ELR (cell line): ENCODE results near the gene LBX2.

ENCODE experiments used
- DNase-seq: peaks from one replicate; pipeline ENCODE4 v3.0.0-alpha.2; 2015; ENCODE audit warnings: low read depth

The LBX2 gene

DNA sequence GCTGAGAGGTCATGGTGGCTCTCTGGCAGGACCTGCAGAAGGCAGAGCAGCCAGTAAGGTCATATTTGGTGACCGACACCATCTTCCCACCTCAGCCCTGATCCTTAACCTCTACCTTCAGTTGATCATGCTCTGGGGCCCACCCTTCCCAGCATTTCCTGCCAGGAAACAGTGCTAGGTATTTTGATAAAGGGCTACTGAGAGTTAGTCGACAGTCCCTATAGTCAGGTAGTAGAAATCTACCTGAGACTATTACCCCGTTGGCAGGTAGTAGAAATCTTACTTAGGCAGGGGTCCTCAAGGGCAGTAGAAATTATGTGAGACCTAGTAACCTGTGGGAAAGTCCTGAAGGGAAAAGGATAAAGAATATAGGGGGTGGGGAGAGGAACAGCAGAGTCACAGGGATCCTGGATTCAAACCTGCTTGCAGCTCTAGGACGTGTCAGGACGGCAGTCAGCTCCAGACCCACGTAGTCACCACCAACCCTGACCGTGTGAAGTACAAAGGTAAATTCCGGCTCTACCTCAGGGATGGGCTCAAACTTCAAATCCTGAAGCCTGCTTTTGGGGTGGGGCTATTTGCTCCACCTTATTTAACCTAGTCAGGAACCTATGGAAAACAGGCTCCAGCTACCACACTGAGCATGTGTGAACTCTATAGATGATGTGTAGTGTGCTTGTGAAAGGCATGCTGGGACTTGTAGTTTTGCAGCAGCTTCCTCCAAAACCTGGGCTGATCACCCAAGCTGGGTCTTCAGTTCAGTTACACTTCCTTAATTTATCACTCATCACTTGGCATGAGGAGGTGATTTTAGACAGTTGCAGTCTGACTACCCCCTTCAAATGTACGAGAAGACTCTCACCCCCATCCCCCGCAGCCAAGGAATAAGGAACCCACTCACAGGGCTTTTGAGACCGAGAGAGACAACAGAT, 26.6 kb upstream of the LBX2 start, which contains the start of gene DQX1:
TSS of gene DQX1 (minus strand) at position 515 of the 932 bp plus-strand sequence. CDS start at position 13, 502 bp downstream.
- DNase-seq: peak; percentile 64

DNA sequence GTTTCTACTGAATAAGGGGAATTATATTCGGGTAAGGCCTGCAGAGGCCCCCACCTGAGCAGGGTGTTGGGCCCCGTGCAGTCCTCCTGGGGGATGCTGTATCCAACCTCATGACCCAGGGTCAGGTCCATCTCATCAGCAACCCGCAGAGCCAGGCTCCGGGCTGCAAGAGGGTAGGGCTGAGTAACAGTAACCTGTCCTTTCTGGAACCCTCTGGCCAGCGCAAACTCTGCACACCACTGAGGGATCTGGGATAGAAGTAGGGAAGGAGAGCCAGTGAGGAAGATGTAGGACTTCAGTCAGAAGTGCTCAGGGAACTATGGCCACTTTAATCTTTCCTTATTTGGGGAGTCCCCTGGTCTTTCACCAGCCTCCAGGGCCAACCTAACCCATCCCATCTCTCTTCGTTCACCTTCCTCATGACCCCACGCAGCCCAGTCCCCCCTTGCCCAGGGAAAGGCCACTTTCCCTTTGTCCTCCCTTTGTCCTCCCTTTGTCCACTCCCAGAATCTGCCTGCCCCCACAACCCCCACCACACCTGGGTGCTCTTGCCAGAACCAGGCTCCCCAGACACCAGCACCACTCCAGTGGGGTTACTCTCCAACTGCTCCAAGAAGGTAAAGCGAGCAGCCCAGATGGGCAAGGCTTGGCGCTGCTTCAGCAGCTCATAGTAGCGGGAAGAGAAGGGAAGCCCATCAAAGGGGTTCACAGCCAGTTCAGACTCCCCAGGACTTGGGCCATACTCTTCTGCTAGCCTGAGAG, 25.7 kb upstream of the LBX2 start:
- no peak for DNase-seq

DNA sequence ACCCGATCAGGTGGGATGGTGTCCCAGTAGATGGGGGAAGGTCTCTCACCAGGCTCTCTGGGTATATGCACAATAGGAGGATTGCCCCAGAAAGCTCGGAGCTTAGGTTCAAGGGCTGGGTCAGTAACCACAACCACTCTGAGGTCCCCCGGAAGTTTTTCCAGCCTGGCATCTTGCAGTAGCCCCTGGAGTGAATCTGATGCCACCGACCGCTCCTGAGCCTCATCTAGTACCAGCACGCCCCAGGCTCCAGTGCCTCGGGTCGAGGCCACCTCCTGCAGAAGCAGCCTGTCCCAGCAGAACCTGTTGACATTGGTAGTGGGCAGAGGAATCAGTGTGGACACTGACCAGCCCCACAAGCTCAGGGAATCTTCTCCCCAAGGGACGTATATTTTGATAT, 24.6 kb upstream of the LBX2 start:
- no peak for DNase-seq

DNA sequence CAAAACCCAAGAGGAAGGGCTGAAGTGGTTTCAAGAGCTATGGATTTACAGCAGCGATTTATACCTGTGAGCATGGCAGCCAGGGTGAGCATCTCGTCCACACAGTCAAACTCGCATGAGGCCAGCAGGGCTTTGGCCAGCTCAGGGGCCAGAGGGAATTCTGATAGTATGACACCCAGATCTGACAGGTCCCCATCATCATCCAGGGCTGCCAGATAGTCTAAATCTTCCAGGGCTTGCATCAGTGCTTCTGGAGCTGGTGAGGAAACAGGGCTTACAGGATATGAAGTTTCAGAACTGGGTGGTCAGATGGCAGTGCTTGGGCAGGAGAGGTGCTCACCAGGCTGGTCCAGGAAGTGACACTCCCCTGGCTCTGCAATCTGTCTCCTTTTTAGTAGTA, 23.1 kb upstream of the LBX2 start:
- no peak for DNase-seq

DNA sequence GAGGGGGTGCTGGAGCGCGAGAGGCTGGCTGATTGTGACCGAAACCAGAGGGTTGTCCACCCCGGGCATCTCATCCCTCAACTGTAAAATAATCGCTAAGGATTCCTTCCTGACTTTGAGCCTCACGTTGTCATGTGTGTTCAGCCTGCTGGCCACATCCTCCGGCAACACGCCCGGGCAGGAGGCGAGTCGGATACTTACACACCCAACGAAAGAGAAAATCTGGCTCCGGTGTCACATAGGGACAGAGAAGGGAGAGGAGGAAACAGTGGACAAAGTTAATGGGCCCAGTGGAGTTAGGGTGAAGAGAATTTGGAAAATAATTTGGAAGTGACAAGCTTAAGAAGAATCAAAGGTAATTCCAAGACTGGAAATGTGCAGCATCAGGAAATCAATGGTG, 17.2 kb upstream of the LBX2 start:
- DNase-seq: no peak

DNA sequence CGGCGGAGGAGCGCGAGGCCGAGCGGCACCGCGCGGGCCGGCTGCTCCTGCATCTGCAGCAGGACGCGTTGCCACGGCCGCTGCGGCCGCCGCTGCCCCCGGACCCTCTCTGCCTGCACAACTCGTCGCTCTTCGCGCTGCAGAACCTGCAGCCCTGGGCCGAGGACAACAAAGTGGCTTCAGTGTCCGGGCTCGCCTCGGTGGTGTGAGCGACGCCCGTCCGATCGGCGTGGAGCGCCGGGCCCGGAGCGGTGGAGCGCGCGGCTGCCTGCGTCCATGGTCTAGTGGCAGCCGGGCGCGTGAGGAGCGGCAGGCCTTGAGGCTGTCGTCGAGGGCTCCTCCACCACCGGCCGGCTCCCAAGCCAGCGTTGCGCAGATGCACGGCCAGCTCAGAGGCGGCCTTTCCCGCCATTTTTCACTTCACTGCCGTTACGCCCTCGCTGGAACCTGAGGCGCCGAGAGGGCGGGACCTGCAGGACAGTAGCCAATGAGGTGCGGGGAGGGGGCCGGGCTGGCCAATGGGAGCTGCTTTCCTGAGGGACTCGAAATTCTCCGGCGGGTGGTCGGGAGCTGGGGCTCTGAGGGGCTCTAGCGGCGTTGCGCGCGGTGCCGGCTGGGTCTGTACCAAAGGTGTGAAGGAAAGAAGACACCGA, 16.7 kb upstream of the LBX2 start:
- no peak for DNase-seq

DNA sequence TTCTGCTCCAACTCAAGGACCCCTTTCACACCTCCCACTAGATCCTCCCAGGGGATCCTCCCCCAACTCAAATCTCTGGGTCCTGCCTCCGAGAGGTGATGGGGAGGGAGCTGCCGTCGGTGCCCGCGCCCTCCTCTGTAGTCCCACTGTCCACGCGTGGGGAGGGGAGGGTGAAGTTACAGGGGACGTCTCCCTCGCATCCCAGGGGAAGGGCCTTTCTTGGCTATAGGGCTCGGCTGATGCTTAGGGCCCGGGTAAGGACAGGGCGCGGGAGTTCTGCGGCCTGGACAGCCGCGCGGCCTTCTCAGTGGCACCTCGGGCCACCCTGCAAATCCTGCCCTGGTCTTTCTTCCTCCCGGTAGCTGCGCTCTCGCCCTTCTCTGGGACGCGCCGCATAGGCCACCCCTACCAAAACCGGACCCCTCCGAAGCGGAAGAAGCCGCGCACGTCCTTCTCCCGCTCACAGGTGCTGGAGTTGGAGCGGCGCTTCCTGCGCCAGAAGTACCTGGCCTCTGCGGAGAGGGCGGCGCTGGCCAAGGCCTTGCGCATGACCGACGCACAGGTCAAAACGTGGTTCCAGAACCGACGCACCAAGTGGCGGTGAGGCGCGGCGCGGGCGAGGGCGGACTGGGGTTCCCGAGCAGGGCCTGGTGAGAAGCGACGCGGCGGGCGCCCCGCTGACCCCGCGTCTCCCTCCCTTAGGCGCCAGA, 16.0 kb upstream of the LBX2 start:
- no peak for DNase-seq

DNA sequence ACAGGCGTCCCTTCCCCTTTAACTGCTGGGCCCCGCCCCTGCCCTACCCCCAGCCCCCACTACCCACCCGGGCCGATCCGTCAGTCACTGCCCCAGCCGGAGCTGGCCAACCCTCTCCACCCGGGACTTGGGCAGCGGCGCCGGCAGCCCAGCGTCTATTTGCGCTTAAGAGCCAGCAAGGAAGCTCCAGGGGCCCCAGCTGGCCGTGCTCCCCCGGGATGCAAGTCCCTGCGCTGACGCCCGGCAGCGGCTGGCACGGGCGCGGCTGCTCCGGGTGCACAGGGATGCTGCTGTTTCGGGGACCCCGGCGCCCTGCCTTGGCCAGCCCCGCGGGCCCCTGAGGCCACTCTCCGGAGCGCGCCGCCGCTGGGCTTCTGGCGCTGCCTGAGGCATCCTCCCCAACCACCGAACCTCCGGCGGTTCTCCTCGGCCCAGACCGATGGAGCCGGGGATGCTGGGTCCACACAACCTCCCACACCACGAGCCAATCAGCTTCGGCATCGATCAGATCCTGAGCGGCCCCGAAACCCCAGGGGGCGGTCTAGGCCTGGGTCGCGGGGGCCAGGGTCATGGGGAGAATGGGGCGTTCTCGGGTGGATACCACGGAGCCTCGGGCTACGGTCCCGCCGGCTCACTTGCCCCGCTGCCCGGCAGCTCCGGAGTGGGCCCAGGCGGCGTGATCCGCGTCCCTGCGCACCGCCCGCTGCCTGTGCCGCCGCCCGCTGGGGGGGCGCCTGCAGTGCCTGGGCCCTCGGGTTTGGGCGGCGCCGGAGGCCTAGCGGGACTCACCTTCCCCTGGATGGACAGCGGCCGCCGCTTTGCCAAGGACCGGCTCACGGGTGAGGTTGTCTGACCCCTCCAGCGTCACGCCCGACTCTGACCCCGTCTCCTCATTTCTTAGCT, 15.2 kb upstream of the LBX2 start, which contains the start of gene TLX2:
TSS of gene TLX2 (plus strand) at position 83 of the 903 bp plus-strand sequence. CDS start at position 440, 357 bp downstream.
- DNase-seq: no peak

DNA sequence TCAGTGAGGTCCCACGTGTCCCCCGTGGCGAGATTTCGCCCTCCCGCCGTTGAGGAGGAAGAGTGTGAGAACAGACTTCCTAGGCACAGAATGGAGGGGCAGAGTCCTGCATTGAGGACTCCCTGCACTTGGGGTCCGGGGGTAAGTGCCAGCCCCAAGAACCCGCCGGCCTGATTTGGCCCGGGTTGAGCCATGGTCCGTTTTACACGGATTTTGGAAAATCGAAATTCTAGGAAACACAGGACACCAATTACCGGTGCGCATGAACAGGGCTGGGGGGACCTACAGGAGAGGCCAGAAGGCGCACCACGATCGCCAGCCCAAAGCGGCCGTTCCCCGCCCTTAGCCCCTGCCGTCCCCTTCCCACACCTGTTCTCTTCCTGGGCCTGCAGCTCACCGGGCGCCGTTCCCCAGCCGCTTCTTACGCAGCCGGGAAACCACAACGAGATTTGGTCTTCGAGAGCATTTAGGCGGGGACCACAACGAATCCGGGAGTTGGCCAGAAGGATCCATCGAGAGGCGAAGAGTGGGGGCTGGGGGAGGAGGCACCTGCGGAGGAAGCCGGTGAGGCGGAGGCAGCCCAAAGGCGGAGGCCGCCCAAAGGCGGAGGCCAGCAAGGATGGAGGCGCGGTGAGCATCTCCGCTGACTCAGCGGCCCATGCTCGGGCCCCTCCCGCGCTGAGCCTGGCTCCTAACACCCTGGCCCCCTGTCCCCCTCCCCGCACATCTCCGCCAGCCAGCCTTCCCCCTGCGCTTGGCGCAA, 14.4 kb upstream of the LBX2 start:
- DNase-seq: no peak

DNA sequence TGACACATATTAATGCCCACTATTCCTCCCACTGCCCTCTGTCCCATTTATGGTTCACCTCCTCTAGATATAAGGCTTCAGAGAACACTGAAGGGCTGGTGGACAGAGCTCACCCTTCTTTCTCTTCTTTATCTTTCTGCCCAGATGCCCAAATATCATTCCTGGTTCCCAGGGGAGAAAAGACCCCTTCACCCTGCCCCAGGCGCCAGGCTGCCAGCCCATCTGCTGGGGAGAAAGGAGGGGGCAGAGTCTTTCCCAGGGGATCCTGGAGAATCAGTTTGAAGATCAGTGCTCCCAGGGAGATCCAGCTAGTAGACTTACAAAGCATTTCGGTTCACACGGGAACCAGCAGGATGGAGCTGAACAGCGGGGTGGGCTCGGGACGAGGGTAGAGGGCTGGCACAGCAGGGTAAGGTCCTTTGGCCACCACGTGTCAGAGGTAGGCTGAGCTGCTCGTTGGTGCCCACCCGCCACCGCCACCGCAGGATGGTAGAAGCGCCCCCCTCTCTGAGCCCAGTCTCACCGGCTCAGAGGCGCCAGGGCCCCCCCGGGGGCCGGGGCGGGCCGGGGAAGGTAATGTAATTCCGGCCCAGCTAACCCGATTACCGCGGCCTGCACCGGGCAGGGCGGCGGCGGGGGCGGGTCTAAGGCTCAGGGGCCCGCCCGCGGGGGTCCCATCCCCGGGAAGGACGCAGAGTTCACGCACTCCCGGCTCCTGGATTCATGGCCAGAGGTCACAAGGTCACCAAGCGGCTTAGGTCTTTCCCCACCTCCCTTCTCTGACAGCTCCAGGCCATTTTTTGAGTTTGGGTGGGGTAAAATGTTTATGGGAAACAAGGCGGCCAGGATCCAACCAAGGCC, 13.6 kb upstream of the LBX2 start:
- no peak for DNase-seq

DNA sequence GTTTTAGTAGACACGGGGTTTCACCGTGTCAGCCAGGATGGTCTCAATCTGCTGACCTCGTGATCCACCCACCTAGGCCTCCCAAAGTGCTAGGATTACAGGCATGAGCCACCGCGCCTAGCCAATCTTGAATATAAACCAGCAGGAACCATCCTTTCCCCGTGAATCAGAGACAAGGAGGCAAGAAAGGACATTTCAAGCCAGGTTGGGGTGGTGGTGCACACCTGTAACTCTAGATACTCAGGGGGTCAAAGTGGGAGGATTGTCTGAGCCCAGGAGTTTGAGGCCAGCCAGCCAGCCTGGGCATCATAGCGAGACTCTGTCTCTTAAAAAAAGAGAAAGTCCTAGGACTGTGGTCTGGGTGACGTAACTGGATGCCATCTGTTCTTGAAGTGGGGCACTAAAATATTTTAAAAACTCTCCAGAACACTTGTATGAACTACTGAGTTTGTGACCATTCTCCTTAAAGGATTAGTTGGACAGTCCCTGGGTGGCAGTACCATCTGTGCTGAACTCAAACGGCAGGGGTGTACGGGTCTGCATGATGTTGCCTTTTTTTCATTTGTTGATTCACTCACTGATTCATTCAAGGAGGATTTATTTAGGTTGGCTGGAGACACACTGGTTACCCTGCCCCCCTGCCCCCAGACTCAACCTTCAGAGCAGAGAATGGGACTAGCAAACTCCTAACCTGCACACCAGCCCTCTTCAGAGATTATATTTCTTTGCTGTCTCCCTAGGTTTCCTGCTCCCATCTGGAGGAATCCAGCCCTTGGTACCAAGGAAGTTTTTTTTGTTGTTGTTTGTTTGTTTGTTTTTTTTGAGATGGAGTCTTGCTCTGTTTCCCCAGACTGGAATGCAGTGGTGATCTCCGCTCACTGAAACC, 11.9 kb upstream of the LBX2 start:
- peak; percentile 40 for DNase-seq

DNA sequence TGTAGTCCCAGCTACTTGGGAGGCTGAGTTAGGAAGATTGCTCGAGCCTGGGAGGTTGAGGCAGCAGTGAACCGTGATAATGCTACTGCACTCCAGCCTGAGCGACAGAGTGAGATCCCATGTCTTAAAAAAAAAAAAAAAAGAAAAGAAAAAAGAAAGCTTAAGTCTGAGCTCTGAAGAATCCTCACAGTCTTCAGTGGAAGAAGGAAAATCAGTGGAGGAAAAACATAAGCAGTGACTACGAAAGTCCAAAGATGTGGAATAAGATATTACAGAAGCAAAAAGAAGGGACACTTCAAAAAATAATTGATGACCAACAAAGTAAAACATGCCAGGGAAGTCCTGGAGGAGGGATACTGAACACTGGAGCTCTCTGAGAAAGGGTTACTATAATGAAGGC, 10.9 kb upstream of the LBX2 start:
- no peak for DNase-seq

DNA sequence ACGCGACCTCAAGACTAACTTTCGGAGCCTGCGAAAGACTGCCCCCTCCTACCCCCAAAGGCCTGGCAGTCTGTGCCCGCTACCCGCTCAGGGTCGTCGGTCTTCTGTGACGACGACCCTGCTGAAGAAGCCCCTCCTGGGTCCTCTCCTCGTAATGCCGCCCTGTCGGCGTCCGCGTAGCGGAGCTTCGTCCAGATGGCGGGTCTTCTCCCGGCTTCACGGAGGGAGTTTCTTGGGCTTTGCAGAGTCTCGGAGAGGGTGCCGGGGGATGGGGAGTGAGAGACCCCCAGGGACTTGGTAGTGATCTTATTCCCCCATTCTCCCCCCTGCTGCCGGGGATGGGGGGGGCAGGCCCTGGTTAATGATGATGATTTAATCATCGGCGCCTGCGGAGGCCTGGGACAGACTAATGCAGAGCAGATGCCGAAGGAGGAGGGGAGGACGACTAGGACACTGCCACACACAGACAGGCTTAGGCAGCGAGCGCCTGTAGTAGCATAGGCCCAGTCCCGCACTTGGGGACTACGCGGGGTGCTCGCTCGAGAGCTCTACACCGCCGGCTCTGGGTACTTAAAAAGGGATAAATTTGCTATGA, 8.6 kb upstream of the LBX2 start:
- peak; percentile 64 for DNase-seq

DNA sequence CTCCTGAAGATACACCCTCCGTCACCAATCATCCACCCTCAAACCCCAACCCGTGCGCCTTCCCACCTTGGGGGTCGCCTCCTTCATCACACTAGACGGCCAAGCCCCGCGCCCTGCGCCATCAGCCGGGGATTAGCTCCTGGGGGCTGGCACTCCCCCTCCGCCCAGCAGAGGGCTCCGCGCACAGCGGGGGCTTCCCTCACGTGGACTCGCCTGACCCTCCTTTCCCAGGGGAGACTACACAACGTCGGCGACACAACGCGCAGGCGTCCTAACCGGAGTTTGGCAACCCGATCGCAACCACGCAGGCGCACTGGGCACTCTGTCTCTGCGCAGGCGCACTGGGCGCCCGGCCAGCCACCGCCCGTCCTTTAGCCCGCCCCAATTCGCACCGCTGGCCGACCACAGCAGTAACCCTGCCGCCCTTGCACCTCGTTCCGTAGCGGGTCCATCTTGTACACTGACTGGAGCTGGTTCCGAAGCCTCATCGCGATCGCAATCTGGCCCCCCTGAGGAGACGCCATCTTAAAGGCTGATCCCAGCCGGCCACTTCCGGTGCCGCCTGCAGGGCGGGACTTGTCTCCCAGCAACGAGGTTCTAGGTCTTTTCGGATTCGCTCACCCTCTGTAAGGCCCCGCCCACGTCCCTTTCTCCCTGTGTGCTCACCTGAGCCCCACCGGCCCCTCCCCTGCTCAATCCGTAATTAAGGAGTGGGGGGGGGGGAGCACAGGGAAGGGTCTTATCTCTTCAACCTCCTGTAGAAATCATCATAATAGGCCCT, 7.9 kb upstream of the LBX2 start, which contains the start of gene PCGF1:
TSS of gene PCGF1 (minus strand) at position 551 of the 781 bp plus-strand sequence. CDS start at position 524, 27 bp downstream.
- peak; percentile 99 for DNase-seq

DNA sequence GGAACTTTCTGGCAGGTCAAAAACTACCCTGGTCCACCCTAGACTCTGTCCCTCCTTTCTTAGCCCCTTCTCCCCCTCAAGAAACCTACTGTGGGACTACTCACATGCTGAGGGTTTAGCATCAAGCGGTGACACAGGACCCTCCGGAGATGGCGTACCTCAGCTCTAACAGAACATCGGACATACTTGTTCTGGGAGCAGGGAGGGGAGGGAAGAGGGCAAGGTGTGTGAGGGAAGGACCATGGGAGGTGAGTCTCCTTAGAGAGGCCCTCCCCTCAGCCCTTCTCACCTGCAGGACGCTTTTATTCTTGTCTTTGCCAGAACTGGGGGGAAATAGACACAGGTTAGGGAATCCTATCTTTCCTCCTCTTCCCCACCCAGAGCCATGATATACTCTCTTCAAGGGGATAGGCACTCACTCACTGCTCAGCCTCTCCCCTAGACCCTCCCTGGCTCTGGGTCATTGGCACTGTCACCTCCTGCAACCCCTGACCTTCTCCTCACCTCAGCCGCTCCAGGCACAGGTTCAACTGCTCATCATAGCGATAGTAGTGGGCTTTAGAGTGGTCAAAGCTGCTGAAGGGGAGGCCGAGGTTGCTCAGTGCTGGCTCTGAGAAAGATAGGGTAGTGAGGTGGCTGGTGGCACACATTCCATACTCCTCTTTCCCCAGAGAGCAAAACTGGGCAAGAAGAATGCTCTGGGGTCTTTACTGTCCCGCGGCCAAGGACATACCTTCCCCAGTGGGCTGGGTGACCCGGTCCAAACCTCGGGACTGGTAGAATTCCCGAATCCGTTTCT, 6.2 kb upstream of the LBX2 start:
- no peak for DNase-seq

DNA sequence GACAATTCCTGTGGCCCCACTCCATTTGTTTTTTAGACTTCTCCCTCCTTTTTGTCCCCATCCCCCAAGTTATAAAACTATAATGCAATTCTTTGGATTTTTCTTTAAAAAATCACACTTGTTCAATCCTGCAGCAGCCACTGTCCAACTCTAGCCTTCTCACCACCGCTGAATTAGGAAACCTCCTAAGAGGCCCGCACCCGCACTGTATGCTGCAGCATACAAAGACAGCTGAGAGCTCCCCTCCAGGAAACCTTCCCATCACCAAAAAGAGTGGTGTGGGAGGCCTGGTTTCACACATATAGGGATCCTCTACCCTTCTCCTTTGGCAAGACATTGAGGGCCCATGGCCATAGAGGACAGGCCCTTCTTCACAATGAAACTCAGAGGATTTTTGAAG, 5.2 kb upstream of the LBX2 start:
- DNase-seq: no peak
